ENCODE data around the gene SHISA9. TPM values are rescaled to one million over a fixed set of nuclear protein-coding genes. Genes with fewer than 3 reads are reported as not detected.

Gene SHISA9
- total and polyA plus RNA-seq, 12 donors: 0.04 to 0.96 (median 0.13) TPM; not detected in 3

DNA sequence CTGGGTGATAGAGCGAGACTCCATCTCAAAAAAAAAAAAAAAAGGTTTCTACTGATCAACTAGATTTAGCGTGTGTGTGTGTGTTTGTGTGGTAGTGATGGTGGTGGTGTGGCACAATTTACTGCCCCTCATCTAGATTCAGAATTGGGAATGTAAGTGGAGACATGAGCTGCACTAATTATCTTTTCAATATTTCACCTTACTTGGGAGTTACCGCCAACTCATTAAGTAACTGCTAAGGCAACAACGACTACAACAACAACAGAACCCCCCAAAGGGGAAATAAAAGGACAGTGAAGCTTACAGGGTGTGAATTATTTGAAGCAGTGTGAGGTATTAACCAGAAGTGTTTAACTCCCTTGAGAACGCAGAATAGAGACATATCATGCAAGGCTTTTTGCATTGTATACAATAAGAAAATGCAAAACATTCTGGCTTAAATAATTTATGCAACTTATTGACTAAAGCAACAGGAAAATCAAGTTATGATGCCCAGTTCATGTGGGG is 180.5 kb downstream of the SHISA9 start:
- peaks cover 0 to 5% (median 0%) of the 10 kb centered on the region in 11 donors for H3K9me3 ChIP-seq
- ATAC-seq (no peak), DNase-seq (no peak)
- intact Hi-C loops (cut with DNase I): no loop called here
- H3K4me1 ChIP-seq: no peaks in the 10 kb centered on the region
- no peaks in the 10 kb centered on the region for H3K36me3 ChIP-seq
- WGBS, 2 donors: 81 to 85% methylated on average over 5 of the region's 5 CpGs
- no peak overlapping the region for H3K4me3 ChIP-seq
- no peak overlapping the region for H3K27ac ChIP-seq
- TF ChIP-seq, protein P1, sequence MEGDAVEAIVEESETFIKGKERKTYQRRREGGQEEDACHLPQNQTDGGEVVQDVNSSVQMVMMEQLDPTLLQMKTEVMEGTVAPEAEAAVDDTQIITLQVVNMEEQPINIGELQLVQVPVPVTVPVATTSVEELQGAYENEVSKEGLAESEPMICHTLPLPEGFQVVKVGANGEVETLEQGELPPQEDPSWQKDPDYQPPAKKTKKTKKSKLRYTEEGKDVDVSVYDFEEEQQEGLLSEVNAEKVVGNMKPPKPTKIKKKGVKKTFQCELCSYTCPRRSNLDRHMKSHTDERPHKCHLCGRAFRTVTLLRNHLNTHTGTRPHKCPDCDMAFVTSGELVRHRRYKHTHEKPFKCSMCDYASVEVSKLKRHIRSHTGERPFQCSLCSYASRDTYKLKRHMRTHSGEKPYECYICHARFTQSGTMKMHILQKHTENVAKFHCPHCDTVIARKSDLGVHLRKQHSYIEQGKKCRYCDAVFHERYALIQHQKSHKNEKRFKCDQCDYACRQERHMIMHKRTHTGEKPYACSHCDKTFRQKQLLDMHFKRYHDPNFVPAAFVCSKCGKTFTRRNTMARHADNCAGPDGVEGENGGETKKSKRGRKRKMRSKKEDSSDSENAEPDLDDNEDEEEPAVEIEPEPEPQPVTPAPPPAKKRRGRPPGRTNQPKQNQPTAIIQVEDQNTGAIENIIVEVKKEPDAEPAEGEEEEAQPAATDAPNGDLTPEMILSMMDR (IDR thresholded peaks at IDR 0.05): no peak
- peaks cover 0 to 3% (median 0%) of the 10 kb centered on the region in 7 donors for H3K27me3 ChIP-seq

DNA sequence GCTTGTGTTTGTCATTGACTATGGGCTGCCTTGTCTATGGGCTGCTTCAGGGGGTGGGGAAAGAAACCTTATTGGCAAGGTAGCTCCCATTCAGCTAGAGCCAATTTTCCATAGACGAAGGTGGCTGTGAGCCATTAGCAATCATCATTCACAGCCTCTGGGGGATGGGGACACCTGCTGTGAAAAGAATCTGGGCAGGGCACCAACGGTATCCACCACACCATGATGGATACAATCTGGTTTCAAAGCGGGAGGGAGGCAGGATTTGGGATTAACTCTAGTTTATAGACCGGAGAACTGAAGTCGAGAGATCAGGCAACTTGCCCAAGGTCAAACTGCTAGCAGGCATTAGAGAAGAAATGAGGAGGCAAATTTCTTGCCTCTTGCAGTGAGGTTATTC is 182.3 kb downstream of the SHISA9 start:
- no peak overlapping the region for H3K27ac ChIP-seq
- no peak for DNase-seq
- H3K4me1 ChIP-seq: no peaks in the 10 kb centered on the region
- TF ChIP-seq, protein P1 (IDR thresholded peaks at IDR 0.05): no peak
- no peak for ATAC-seq
- H3K9me3 ChIP-seq: peaks cover 0 to 14% (median 0%) of the 10 kb centered on the region in 11 donors
- WGBS, 2 donors: 49 to 50% methylated on average over 5 of the region's 5 CpGs
- no peaks in the 10 kb centered on the region for H3K27me3 ChIP-seq
- no peak overlapping the region for H3K4me3 ChIP-seq
- intact Hi-C loops (cut with DNase I): no loop called here
- no peaks in the 10 kb centered on the region for H3K36me3 ChIP-seq

DNA sequence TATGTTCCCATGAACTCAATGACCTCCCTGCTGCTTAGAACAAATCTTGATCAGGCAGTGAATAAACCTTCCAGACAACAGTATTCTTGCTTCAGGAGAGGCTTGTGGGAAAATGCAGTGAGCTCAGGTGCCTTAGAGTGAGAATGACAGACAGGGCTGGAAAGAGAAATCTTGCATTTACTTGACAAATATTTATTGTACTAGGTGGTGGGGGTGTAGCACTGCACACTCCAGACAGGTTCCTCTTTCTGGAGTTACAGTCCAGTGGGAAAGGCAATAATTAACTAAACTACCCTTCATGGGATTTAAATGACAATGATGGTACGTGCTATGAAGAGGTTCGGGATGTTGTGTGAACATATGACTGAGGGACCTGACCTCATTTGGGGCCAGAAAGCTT is 182.9 kb downstream of the SHISA9 start:
- WGBS, 2 donors: 78 to 83% methylated on average over 2 of the region's 2 CpGs

DNA sequence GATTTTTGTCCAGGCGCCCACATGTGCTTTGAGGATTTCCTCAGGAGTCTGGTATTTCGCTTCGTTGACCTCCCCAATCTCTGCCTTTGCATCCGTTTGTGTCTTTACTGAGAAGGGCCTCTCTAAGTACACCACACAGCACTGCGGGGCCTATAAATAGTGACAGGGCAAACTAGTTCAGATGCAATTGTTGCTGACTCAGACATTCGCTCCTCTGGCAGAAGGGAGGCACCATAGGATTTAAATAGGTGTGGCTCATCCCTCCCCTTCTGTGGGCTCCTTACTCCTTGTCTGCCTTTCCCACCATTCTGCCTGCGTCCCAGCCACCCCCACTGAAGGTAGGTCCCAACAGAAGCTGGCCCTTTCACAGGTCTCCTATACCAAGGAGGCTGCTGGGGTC is 192.3 kb downstream of the SHISA9 start:
- no peak overlapping the region for H3K4me3 ChIP-seq
- H3K36me3 ChIP-seq: no peaks in the 10 kb centered on the region
- TF ChIP-seq, protein P1 (IDR thresholded peaks at IDR 0.05): no peak
- WGBS, 2 donors: 37 to 43% methylated on average over 7 of the region's 7 CpGs
- intact Hi-C loops (cut with DNase I): no loop called here
- H3K4me1 ChIP-seq: no peaks in the 10 kb centered on the region
- H3K9me3 ChIP-seq: peaks cover 0 to 37% (median 6%) of the 10 kb centered on the region in 11 donors
- no peak overlapping the region for H3K27ac ChIP-seq
- DNase-seq: no peak
- ATAC-seq: no peak
- peaks cover 0 to 19% (median 0%) of the 10 kb centered on the region in 7 donors for H3K27me3 ChIP-seq

More for the DNA sequence above, 182.9 kb downstream of the SHISA9 start:
- H3K9me3 ChIP-seq: peaks cover 0 to 17% (median 0%) of the 10 kb centered on the region in 11 donors
- H3K36me3 ChIP-seq: no peaks in the 10 kb centered on the region
- intact Hi-C loops (cut with DNase I): no loop called here
- no peaks in the 10 kb centered on the region for H3K27me3 ChIP-seq
- ATAC-seq: no peak
- TF ChIP-seq, protein P1 (IDR thresholded peaks at IDR 0.05): no peak
- no peak for DNase-seq
- H3K4me1 ChIP-seq: no peaks in the 10 kb centered on the region
- no peak overlapping the region for H3K27ac ChIP-seq
- H3K4me3 ChIP-seq: no peak overlapping the region

All from heart right ventricle (tissue), 16 donors.